Measurements from ENCODE around the gene CPLANE2.

DNA sequence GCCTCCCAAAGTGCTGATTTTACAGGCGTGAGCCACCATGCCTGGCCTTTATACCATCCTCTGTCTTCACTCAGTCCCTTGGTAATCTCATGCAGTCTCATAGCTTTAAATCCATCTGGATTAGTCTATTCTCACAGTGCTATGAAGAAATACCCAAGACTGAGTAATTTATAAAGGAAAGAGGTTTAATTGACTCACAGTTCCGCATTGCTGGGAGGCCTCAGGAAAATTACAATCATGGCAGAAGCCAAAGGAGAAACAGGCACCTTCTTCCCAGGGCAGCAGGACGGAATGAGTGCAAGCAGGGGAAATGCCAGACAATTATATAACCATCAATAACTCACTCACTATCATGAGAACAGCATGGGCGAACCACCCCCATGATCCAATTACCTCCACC lies 49.1 kb upstream of the CPLANE2 start:
- TF ChIP-seq RAD21 (IDR thresholded peaks at IDR 0.05; ENCODE audit: low read length) (no peak), CEBPB (IDR thresholded peaks at IDR 0.05; ENCODE audit: low read depth, low read length) (no peak), MXI1 (IDR thresholded peaks at IDR 0.05; ENCODE audit: borderline replicate concordance, low read depth, low read length) (no peak), CHD1 (IDR thresholded peaks at IDR 0.05; ENCODE audit: low read depth, low read length) (no peak), RCOR1 (IDR thresholded peaks at IDR 0.05; ENCODE audit: insufficient replicate concordance, low read length) (no peak), RFX5 (IDR thresholded peaks at IDR 0.05; ENCODE audit: low read depth, low read length) (no peak), NFE2L2 (IDR thresholded peaks at IDR 0.05; ENCODE audit: low read depth, low read length) (no peak)
- TF ChIP-seq, protein P1, sequence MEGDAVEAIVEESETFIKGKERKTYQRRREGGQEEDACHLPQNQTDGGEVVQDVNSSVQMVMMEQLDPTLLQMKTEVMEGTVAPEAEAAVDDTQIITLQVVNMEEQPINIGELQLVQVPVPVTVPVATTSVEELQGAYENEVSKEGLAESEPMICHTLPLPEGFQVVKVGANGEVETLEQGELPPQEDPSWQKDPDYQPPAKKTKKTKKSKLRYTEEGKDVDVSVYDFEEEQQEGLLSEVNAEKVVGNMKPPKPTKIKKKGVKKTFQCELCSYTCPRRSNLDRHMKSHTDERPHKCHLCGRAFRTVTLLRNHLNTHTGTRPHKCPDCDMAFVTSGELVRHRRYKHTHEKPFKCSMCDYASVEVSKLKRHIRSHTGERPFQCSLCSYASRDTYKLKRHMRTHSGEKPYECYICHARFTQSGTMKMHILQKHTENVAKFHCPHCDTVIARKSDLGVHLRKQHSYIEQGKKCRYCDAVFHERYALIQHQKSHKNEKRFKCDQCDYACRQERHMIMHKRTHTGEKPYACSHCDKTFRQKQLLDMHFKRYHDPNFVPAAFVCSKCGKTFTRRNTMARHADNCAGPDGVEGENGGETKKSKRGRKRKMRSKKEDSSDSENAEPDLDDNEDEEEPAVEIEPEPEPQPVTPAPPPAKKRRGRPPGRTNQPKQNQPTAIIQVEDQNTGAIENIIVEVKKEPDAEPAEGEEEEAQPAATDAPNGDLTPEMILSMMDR (conservative IDR thresholded peaks at IDR 0.05; ENCODE audit: low read depth, low read length): no peak
- TF ChIP-seq, protein P2, sequence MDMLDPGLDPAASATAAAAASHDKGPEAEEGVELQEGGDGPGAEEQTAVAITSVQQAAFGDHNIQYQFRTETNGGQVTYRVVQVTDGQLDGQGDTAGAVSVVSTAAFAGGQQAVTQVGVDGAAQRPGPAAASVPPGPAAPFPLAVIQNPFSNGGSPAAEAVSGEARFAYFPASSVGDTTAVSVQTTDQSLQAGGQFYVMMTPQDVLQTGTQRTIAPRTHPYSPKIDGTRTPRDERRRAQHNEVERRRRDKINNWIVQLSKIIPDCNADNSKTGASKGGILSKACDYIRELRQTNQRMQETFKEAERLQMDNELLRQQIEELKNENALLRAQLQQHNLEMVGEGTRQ (IDR thresholded peaks at IDR 0.05; ENCODE audit: low read depth, low read length): no peak

All from IMR-90 (cell line).